Activated T-helper 1 cell treated with anti-CD3 and anti-CD28 coated beads, Interleukin-2, amount 50 U/mL, for 16 hours (primary cell): Measurements from ENCODE around the gene BICRAL.
"Not testable (repeated sequence)": the region's sequence is repeated elsewhere in the genome, so short reads cannot be mapped to it uniquely, and the experiment has no call there.

Experiments
- DNase-seq, 2 donors: peaks; one replicate each; pipeline ENCODE4 v3.0.0-alpha.2; 2020; ENCODE audit warnings: low read depth in 1 of 2, low spot score in 1 of 2

Gene BICRAL

DNA sequence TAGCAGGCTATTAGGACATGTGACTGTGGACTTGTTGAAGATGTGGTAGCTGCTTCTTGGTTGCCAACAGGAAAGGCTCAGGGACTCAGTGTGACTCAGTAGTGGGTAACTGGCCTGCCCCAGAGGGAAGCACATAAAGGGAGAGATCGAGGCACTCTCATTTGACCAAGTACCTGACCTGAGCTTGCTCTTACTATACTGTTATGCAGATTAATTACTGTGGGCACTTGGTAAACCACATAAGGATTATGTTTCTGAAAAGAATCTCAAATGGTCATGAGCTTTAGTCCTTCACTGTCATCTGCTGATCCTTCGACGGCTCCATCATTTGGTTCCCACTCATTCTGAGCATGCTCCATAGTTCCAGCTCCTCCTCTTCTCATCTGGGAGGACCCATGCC, 49.4 kb downstream of the BICRAL start:
- DNase-seq: no peak

DNA sequence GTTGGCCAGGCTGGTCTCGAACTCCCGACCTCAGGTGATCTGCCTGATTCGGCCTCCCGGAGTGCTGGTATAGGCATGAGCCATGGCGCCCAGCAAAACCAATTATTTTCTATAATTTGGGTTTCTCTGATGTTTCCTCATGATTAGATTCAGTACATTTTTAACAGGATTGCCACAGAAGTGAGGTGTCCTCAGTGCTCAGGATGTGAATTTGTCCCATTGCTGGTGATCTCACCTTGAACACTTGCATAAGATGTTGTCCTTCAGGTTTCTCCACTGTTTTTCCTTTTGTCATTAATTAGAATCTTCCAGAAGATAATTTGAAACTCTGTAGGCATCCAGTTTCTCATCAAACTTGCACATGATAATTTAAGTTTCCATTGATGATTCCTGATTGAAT, 52.2 kb downstream of the BICRAL start:
- no peak for DNase-seq

DNA sequence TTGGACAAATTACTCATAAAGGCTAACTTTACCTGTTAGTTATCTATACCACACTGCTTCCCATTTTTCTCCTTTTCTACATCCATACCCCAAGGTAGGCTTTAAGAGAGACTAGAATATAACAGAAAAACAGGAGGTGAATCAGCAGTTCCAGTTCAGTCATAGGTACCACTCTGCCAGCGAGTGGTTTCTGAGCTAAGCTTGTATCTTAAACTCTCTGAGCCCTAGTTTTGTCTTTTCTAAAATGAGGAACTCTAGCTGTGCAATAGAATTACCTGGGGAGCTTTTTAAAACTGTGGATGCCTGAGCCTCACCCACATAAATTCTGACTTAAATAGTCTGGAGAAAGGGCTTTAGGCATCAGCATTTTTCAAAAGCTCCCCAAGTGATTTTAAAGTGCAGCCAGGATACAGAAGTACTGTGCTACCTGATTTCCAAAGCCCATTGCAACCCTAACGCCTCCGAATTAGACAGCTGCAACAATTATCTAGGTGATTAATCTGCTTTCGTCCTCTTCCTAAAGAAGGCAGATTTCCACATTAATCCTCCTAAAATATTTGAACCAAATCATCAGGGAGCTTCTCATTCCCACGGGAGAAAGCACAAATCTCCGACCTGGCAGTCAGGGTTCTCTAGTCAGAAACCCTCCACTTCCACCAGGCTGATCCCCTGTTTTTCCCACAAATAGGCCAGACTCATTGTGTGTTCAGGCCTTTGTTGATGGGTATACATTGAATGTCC, 60.2 kb downstream of the BICRAL start:
- no peak for DNase-seq

DNA sequence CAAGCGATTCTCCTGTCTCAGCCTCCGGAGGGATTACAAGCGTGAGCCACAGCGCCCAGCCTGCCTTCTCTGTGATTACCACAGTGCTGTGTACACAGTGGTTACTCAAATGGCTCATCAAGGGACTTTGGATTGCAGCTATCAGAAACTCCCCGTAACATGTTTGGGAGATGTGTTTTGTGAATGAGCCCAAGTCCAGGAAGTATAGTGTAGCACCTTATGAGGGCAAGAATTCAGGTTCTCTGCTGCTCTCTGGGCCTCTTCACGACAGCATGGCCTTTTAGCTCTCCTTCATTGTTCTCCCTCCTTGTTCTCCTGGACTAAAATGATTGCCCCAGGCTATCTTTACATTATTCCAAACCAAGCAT, 63.5 kb downstream of the BICRAL start:
- no peak for DNase-seq

DNA sequence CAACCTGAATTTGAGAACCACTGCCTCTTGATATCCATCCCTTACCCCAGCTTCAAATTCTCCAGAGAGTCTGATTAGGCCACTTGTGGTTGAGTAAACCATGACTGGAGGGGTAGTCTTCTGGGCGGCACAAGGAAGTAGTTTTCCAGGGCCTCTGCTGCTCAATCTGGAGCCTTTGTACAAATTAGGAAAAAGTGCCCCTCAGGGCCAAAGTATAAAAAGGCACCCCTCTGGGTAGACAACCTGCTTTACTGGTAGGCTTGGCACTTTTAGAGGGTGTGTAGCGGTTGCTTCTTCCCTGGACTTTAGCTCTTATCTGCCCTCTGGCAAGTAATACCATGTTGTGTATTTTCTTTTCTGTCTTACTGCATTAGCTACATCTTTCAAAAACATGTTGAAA, 64.7 kb downstream of the BICRAL start:
- no peak for DNase-seq

DNA sequence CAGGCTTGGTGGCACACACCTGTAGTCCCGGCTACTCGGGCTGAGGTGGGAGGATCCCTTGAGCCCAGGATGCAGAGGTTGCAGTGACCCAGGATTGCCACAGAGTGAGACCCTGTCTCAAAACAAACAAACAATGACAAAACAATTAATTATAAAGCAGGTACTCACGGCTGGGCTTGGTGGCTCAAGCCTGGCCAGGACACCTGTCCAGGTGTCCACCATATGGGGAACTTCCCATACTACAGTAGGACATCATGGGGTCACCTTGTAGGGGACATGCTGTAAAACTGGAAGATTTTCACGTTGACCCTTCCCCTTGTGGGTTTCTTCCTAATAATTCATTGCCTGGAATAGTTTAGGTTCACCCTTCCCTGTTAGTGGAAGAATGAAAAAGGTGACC, 66.8 kb downstream of the BICRAL start:
- DNase-seq: no peak

DNA sequence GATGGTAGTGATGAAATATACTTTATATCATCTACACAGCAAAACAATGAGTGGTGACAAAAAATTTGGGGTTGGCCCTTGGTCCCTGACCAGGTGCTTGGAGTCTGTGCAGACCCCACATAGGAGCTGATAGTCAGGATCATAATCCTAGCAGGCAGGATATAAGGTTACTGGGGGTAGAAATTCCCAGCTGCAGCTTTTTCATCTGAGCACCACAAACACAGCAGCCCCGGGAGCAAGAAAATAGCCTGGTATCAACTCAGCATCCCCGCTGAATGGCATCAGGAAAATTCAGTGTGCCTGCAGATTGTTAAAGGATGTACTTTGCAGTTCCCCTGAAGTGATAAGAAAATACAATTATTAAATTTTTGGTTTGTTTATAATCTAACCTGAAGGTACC, 69.7 kb downstream of the BICRAL start:
- DNase-seq: no peak

DNA sequence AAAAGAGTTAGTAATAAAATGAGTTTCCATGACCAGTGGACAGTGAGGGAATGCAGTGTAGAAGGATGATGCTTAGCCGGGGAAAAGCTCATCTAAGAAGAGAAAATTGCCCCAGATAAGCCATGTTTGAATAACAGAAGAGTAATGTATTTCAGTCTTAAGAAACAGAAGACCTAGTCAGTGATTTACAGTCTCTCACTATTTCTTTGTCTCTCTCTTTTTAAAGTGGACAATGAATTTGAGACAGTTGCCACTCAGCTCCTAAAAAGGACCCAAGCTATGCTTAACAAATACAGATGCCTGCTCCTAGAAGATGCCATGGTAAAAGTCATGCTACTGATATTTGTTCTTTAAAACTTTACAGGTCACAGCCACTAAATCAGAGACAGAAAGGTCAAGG, 78.2 kb downstream of the BICRAL start:
- no peak for DNase-seq

DNA sequence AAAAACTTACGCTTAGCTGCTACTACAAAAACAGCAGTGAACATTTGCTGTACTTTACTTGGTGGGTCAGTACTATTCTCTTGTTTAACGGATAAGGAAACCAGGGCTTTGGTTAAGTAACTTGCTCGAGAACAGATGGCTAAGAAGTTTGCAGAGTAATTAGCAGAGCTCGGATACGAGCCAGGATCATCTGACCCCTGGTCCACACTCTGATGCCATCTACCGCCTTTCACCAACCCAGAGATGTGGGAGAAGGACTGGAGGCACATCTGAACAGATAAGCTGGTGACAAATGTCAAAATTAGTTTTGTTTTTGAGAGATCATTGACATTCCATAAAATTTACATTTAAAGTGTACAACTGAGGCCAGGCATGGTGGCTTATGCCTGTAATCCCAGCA, 78.6 kb downstream of the BICRAL start:
- DNase-seq: no peak

DNA sequence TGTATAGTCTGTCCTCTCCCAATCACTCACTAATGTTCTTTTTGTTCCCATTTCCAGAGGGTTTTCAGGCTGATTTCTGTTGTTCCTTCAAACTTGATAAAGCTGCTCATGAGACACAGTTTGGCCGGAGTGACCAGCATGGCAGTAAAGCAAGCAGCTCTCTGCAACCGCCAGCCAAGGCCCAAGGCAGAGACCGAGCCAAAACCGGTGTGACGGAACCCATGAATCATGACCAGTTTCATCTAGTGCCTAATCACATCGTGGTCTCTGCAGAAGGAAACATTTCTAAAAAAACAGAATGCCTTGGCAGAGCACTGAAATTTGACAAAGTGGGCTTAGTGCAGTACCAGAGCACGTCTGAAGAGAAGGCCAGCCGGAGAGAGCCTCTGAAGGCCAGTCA, 82.8 kb downstream of the BICRAL start:
- DNase-seq: no peak

DNA sequence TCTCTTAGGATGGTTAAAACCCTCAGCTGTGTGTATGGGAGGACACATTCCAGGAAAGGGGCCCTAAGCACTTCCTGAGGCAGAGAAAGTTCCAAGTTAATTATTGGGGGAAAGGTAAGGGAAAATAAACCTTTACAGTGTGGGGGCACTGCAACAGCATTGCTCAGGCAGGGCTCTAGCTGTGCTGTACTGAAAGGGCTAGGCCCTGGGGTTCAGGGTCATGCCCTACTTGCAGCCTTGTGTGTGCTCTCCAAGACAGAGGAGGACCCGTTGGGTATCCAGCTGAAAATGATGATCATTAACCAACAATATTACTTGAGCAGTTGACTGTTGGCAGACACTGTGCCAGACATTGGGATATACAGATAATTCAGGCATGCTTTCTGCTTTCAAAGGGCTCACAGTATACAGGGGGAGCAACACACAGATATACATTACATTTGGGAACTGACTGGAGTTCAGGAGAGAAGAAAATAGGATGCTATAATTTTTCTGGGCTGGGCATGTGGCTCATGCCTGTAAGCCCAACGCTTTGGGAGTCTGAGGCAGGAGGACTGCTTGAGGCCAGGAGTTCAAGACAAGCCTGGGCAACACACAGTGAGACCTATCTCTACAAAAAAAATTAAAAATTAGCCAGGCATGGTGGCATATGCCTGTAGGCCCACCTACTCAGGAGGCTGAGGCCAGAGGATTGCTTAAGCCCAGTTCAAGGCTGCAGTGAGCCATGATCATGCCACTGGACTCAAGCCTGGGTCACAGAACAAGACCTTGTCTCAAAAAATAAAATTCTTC, 88.5 kb downstream of the BICRAL start:
- no peak for DNase-seq

DNA sequence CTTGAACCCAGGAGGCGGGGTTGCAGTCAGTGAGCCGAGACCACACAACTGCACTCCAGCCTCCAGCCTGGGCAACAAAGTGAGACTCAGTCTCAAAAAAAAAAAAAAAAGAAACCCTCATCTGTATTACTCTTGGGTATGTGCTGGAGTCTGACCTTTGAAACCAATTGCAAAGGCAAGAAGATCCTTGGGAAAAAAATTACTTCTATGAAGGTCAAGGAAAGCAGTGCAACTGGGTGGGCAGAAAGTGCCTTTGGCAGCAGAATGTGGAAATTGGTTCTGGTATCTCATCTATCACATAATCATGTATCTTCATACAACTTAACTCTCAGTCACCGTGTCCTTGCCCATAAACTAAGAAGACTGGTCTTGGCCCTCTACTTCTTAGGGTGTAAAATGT, 89.9 kb downstream of the BICRAL start:
- DNase-seq: no peak

DNA sequence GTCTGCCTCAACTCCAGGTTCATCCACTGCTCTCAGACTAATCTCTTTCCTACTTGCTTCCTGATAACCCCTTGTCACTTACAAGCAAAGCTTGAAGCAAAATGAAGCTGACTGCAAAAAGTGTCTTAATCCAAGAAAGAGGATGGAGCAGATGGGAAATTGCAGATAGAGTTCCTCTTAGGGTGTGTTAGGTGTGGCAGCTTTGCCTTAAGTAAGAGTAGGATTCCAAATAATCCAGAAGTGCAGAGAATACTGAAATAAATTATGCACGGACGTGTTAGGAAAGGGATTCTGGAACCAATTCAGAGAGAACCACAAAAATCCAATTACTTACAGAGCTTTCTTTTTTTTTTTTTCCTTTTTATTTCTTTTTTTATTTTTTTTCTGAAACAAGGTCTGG, 91.5 kb downstream of the BICRAL start:
- no peak for DNase-seq

DNA sequence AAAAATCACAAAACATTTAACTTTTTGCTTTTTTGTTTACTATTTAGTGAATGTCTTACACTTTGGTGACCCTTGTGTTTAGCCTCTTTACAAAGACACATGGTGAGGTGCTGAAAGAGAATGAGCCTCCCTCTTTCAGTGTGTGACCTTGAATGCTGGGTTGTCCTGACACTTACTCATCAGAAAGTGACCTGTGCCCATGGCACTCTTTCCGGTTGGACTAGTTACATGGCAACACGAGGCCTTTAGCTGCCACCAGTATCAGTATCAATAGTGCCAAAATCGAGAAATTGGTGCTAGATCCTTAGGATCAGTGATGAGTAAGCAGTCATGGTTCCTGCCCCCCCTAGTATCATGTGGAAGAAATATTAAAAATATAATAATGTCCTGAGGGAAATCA, 95.8 kb downstream of the BICRAL start:
- no peak for DNase-seq

DNA sequence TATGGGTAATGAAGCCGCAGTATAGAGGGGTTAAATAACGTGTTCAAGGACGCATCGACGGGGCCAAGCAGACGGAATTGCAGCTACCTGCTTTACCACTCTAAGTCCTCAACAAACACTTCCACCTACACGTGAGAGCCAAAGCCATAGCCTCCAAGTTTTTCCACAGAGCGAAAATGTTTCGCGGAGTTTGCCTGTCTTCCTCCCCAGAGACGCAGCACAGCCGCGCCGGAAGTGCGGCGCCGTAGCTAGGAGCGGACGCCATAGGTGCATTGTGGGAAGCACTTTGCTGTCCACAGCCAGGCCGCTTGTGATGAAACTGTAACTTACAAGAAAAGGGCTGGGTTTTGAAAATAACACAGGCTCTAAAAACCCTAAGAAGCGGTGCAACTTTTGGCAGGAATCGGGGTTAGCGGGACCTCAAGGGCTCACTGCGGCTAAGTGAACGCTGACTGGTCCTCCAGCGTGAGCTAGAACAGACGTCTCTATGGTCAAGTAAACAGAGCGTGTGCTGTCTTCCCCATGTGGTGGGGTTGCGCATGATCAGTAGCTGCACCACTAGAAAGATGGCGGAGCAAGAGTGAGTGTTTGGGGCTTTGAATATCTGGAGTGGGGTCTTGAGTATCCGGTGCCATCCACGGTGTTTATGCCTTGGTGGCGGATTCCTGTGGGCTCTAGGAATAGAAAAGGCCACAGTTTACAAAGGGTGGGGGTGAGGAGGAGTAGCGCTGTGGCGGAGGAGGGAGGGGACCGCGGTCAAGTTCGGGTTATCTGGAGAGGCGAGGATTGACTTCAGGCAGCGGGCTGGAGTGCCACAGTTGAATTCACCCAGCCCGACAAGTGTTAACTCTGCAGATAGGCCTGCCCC, 97.8 kb downstream of the BICRAL start, which contains the start of gene RPL7L1:
RPL7L1 (plus strand) TSS at position 245 of the 868 bp plus-strand sequence; CDS start at position 540, 295 bp downstream.
- DNase-seq: peak; percentile 60 to 72

DNA sequence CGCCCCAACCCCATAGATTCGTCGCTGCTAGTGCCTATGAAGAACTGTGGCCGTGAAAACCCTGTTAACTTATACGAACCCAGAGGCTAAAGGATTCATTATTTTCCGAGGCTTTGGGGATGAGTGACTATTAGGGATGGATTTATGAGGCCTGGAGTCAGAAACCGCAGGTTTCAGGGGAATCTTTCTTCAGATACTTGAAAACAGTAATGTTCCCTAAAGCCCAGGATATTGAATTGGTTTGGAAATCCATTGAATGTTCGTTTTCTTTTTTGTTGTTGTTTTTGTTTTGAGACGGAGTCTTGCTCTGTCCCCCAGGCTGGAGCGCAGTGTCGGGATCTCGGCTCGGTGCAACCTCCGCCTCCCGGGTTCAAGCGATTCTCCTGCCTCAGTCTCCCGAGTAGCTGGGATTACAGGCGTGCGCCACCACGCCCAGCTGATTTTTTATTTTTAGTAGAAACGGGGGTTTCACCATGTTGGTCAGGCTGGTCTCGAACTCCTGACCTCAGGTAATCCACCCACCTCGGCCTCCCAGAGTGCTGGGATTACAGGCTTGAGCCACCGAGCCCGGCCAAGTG, 98.5 kb downstream of the BICRAL start:
- not testable (repeated sequence) for DNase-seq

DNA sequence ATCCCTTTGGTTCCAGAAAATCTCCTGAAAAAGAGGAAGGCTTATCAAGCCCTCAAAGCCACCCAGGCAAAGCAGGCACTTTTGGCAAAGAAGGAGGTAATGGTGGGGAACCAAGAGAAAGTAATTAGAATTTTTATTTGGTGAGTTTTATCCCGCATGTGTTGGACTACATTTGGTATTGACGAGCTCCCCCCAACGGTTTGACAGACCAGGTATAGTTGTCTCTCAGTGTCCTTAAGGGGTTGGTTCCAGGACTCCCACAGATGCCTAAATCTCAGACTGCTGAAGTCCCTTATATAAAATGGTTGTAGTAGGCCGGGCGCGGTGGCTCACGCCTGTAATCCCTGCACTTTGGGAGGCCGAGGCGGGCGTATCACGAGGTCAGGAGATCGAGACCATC, 99.0 kb downstream of the BICRAL start:
- DNase-seq: not testable (repeated sequence)

DNA sequence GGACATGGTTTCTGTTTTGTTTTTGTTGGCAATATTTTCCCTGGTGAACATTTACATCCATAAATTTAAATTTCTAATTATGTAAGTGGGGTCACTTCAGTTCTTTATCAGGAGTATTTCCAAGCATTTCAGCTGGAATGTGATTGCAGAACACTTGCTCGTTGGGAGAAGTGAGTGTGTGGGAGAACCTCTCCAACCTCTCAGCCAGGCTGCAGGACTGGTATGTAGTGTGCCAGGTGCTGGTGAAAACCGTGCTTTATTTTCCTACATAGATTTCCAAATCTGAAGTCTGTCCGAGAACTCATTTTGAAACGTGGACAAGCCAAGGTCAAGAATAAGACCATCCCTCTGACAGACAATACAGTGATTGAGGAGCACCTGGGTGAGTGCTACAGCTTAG, 103.8 kb downstream of the BICRAL start:
- DNase-seq: no peak

DNA sequence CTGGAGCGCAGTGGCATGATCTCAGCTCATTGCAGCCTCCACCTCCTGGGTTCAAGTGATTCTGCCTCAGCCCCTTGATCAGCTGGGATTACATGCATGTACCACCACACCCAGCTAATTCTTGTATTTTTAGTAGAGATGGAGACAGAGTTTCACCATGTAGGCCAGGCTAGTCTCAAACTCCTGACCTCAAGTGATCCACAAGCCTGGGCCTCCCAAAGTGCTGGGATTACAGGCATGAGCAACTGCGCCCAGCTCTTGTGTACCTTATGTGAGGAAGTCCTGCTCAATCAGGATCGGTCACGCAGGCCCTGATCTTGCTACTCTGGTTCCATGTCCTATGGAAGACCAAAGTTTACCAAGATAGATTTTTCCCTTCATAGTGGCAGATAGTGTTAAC, 106.3 kb downstream of the BICRAL start:
- not testable (repeated sequence) for DNase-seq

DNA sequence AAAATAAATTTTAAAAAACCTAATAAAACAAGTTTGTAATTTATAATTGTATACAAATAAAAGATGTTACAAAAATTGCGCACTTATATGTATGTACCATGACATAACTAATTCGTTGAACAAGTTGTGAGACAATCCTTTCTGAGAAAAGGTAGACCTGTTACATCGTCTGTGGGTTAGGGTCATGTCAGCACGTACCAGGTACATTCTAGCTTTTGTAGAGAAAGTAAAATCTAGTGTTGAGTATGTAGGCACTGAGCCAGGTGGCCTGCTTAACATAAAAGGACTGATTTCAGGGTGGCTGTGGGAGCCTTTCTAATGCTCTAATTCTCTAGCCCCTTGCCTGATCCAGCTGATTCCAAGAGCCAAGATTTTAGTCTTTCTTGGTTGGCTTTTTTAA, 108.0 kb downstream of the BICRAL start:
- DNase-seq: no peak
